HepG2 (cell line): ENCODE data around the gene ARHGAP10.

ENCODE experiments used
- AFF4 ChIP-seq: sonication (generic); formaldehyde crosslinking; IDR thresholded peaks from 2 replicates; pipeline ENCODE4 v1.4.0; 2020; ENCODE audit warnings: missing genetic modification reagents
- ARNT2 ChIP-seq: sonication (generic); formaldehyde crosslinking; IDR thresholded peaks from 2 replicates; pipeline ENCODE4 v1.8.0; 2022; ENCODE audit warnings: mild to moderate bottlenecking, low read depth, missing genetic modification reagents, moderate library complexity
- CTCF ChIP-seq: sonication (generic); formaldehyde crosslinking; IDR thresholded peaks from 2 replicates; pipeline ENCODE4 v1.5.0; 2020; ENCODE audit warnings: mild to moderate bottlenecking, missing genetic modification reagents, moderate library complexity
- FOXA3 ChIP-seq: IDR thresholded peaks from 2 replicates; pipeline ENCODE4 v1.6.1; 2016; ENCODE audit warnings: missing genetic modification reagents, missing compliant biosample characterization
- IRF1 ChIP-seq: sonication (generic); formaldehyde crosslinking; IDR thresholded peaks from 2 replicates; pipeline ENCODE4 v1.4.0; 2020; ENCODE audit warnings: low read depth, mild to moderate bottlenecking, missing genetic modification reagents
- MXD1 ChIP-seq: sonication (generic); formaldehyde crosslinking; IDR thresholded peaks from 2 replicates; pipeline ENCODE4 v1.4.0; 2020; ENCODE audit warnings: mild to moderate bottlenecking, missing genetic modification reagents
- NFAT5 ChIP-seq: sonication (generic); formaldehyde crosslinking; IDR thresholded peaks from 2 replicates; pipeline ENCODE4 v1.4.0; 2020; ENCODE audit warnings: missing genetic modification reagents
- POLR2A ChIP-seq, 2 experiments: IDR thresholded peaks; 2 replicates each; pipeline ENCODE4 v1.6.1; 2011; ENCODE audit warnings: low read depth in 2 of 2, low read length in 2 of 2, mild to moderate bottlenecking in 1 of 2, moderate library complexity in 1 of 2; ENCODE audit not compliant: insufficient read depth in 1 of 2
- TOE1 ChIP-seq: sonication (generic); formaldehyde crosslinking; IDR thresholded peaks from 2 replicates; pipeline ENCODE4 v1.4.0; 2020; ENCODE audit warnings: mild to moderate bottlenecking, missing genetic modification reagents
- ZFP91 ChIP-seq: sonication (generic); formaldehyde crosslinking; IDR thresholded peaks from 2 replicates; pipeline ENCODE4 v1.9.0; 2022; ENCODE audit warnings: missing genetic modification reagents, mild to moderate bottlenecking, borderline replicate concordance

- TF ChIP-seq TOE1 = no peak
- no peak for TF ChIP-seq CTCF (CRISPR knock-in tag)
- no peak for TF ChIP-seq ZFP91
- TF ChIP-seq POLR2A (IDR thresholded peaks at IDR 0.05; ENCODE audit: insufficient read depth in 1 of 2, low read depth in 2 of 2, low read length in 2 of 2) = no peak
- no peak for TF ChIP-seq MXD1 (CRISPR knock-in tag)
- TF ChIP-seq ARNT2 (CRISPR knock-in tag) = no peak
- TF ChIP-seq AFF4 (CRISPR knock-in tag) = no peak
- TF ChIP-seq FOXA3 (CRISPR knock-in tag) = no peak
- TF ChIP-seq IRF1 (CRISPR knock-in tag) = no peak
- no peak for TF ChIP-seq NFAT5
These were observed 380.5 kb downstream of the ARHGAP10 start for GRCh38 chr4:148112231-148112982.
